Testis (tissue), 3 donors: ENCODE data around the gene SWAP70. TPM values are rescaled to one million over a fixed set of nuclear protein-coding genes. Genes with fewer than 3 reads are reported as not detected.

ENCODE experiments used
- DNase-seq: peaks from one replicate; pipeline ENCODE4 v3.0.0-alpha.2; 2019
- H3K27ac ChIP-seq, 2 donors: fragments of 200-600 bp; sonication (generic); one replicate each; pipeline ENCODE4 v1.5.1; 2019
- H3K27me3 ChIP-seq: fragments of 200-600 bp; sonication (generic); one replicate; pipeline ENCODE4 v1.5.1; 2019
- H3K36me3 ChIP-seq: fragments of 200-600 bp; sonication (generic); one replicate; pipeline ENCODE4 v1.5.1; 2017; ENCODE audit warnings: low read depth; ENCODE audit errors: missing control alignments
- H3K4me1 ChIP-seq: fragments of 200-600 bp; sonication (generic); one replicate; pipeline ENCODE4 v1.5.1; 2019
- H3K4me3 ChIP-seq, 2 donors: fragments of 200-600 bp; sonication (generic); one replicate each; pipeline ENCODE4 v1.5.1; 2017 to 2019
- H3K9me3 ChIP-seq: fragments of 200-600 bp; sonication (generic); one replicate; pipeline ENCODE4 v1.5.1; 2017
- POLR2A ChIP-seq: fragments of 450-650 bp; IDR thresholded peaks from one replicate; pipeline ENCODE4 v1.6.1; 2017; ENCODE audit warnings: antibody characterized with exemption, mild to moderate bottlenecking, moderate library complexity
- WGBS, 2 donors: methylation state at CpG; one replicate each; pipeline ENCODE4 v1.1.5; 2018; 5-methylcytosine and 5-hydroxymethylcytosine counted together
- intact Hi-C: fragments of 100-400 bp; cut with DNase I; formaldehyde crosslinking; loops from one replicate; pipeline ENCODE4 v1.15.1; 2023; ENCODE audit warnings: low total_unique reads
- polyA plus RNA-seq: library from polyadenylated mRNA; stranded (reverse); fragments of 350-450 nt; fragmentation: Illumina TruSeq; extraction: RNeasy Lipid Tissue Mini Kit (QIAGEN cat#74804); gene quantifications from one replicate; pipeline ENCODE4 v1.2.3, GENCODE V29; 2014; ENCODE audit warnings: low read depth, low replicate concordance; ENCODE audit not compliant: insufficient read depth
- total RNA-seq, 2 donors: library from RNA; depleted of rRNA; stranded (reverse); fragments of >200 nt; gene quantifications; one replicate each; pipeline ENCODE4 v1.2.3, GENCODE V29; 2016
- TF ChIP-seq, protein P1 (sequence below), 3 experiments: fragments of 450-650 bp in 2 of 3; fragments of 200-600 bp in 1 of 3; sonication (generic) in 1 of 3; IDR thresholded peaks; one replicate each; pipeline ENCODE4 v1.5.1; 2016 to 2019; ENCODE audit warnings: antibody characterized with exemption in 3 of 3, mild to moderate bottlenecking in 2 of 3, moderate library complexity in 1 of 3

SWAP70 gene
- total and polyA plus RNA-seq, 3 donors from 2014 or later, result 10.2 to 14.7 (median 10.5) TPM

DNA sequence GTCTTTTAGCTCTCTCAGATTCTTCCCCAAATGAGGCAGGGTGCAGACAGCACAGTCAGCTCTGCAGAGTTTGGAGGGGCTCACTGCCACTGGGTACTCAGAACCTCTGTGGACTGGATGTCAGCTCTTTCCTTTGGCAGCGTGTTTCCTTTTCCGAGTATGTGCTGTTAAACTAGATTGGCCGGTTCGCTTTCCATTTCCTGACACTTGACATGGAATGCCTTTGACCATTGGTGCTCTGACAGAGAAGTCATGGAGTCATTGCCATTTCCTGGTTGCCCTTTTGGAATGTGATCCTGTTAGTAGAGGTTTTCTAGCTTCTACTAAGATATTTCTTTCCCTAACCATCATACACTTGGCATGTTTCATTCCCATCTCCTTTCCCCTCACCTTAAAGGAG lies 86.7 kb downstream of the SWAP70 start:
- no peaks in the 10 kb centered on the region for H3K36me3 ChIP-seq
- WGBS, 2 donors, result 88 to 90% methylated on average over 4 of the region's 4 CpGs
- intact Hi-C loops, result loop anchor here (10.0 kb wide), 1 partner anchor 224 kb away; no protein-coding TSS in a partner anchor

DNA sequence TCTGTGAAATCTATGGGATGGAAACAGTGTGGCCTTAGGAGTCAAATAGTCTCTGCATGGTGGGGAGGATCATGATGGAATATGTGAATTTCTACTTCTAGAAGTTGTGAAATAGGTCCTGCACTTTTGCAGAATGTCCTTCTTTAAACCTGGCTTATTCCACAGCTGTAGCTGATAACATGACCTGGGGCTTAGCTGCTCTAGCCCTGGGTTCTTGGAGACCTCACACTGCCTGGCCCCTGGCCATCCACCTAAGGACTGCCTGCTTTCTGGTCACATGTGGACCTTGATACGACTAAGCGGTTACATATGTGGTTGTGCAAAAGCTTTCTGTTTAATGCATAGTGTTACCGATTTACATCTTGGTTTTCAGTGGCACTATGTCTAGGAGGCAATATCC lies 88.2 kb downstream of the SWAP70 start:
- H3K9me3 ChIP-seq, result no peaks in the 10 kb centered on the region
- H3K27me3 ChIP-seq, result no peaks in the 10 kb centered on the region
- intact Hi-C loops, result loop anchor here (10.0 kb wide), 1 partner anchor 223 kb away; no protein-coding TSS in a partner anchor
- no peak for TF ChIP-seq POLR2A
- TF ChIP-seq, protein P1, sequence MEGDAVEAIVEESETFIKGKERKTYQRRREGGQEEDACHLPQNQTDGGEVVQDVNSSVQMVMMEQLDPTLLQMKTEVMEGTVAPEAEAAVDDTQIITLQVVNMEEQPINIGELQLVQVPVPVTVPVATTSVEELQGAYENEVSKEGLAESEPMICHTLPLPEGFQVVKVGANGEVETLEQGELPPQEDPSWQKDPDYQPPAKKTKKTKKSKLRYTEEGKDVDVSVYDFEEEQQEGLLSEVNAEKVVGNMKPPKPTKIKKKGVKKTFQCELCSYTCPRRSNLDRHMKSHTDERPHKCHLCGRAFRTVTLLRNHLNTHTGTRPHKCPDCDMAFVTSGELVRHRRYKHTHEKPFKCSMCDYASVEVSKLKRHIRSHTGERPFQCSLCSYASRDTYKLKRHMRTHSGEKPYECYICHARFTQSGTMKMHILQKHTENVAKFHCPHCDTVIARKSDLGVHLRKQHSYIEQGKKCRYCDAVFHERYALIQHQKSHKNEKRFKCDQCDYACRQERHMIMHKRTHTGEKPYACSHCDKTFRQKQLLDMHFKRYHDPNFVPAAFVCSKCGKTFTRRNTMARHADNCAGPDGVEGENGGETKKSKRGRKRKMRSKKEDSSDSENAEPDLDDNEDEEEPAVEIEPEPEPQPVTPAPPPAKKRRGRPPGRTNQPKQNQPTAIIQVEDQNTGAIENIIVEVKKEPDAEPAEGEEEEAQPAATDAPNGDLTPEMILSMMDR (IDR thresholded peaks at IDR 0.05), result no peak
- H3K36me3 ChIP-seq, result no peaks in the 10 kb centered on the region
- 72% methylated on average over 3 of the region's 3 CpGs for WGBS, 2 donors
- peaks cover 11% of the 10 kb centered on the region for H3K4me1 ChIP-seq
- no peak for DNase-seq
- no peak overlapping the region for H3K27ac ChIP-seq
- H3K4me3 ChIP-seq, result no peak overlapping the region

More for the DNA sequence above, 86.7 kb downstream of the SWAP70 start:
- DNase-seq, result no peak
- H3K27ac ChIP-seq, result no peak overlapping the region
- H3K4me3 ChIP-seq, result no peak overlapping the region
- TF ChIP-seq, protein P1 (IDR thresholded peaks at IDR 0.05), result no peak
- no peak for TF ChIP-seq POLR2A
- no peaks in the 10 kb centered on the region for H3K27me3 ChIP-seq
- H3K4me1 ChIP-seq, result peaks cover 11% of the 10 kb centered on the region
- H3K9me3 ChIP-seq, result no peaks in the 10 kb centered on the region

DNA sequence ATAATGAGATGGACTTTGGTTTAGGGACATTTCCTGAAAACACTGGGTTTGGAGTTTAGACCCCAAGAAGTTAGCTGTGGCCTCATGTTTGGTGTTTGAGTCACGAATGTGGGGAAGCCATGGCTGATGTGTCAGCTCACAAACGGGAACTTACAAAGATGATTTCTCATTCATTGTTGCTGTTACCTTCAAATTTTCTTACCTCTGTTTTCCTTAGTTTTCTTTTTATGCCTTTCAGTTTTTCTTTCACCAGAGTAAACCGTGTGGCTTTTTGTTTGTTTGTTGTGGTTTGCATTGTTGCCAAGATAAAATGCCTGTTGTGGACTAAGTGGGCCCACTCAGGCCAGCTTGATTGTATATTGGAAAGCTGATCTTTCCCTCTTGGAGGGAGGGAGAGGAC lies 89.1 kb downstream of the SWAP70 start:
- intact Hi-C loops, result loop anchor here (10.0 kb wide), 1 partner anchor 222 kb away; no protein-coding TSS in a partner anchor
- no peaks in the 10 kb centered on the region for H3K27me3 ChIP-seq
- H3K27ac ChIP-seq, result no peak overlapping the region
- no peak overlapping the region for H3K4me3 ChIP-seq
- TF ChIP-seq, protein P1 (IDR thresholded peaks at IDR 0.05), result no peak
- no peak for TF ChIP-seq POLR2A
- no peaks in the 10 kb centered on the region for H3K36me3 ChIP-seq
- peaks cover 8% of the 10 kb centered on the region for H3K4me1 ChIP-seq
- no peak for DNase-seq
- WGBS, 2 donors, result 68 to 77% methylated on average over 3 of the region's 3 CpGs
- H3K9me3 ChIP-seq, result no peaks in the 10 kb centered on the region

DNA sequence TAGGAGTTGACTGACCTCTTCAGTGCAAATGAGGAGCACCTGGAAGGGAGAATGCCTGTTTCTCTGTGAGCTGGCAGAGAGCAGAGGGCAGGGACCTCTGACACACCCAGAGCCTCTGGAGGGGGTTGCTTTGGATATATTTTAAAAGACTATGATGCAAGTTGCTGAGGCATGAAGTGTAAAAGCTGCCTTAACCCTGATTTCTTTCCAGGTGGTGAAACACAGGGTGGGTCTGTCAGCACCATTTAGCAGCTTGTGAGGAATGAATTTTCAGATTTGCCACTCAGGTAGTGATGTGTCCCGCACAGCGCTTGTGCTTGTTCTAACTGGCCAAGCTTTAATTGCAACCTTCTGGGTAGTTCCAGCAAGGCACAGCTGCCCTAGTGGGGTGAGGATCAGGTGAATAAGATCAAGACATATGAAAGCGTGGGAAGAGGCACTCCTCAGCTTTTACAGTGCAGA lies 90.2 kb downstream of the SWAP70 start:
- TF ChIP-seq, protein P1 (IDR thresholded peaks at IDR 0.05), result no peak
- TF ChIP-seq POLR2A, result no peak
- H3K27ac ChIP-seq, result no peak overlapping the region
- no peak for DNase-seq
- no peaks in the 10 kb centered on the region for H3K27me3 ChIP-seq
- WGBS, 2 donors, result 80 to 84% methylated on average over 3 of the region's 3 CpGs
- H3K9me3 ChIP-seq, result no peaks in the 10 kb centered on the region
- peaks cover 7% of the 10 kb centered on the region for H3K4me1 ChIP-seq
- H3K4me3 ChIP-seq, result no peak overlapping the region
- H3K36me3 ChIP-seq, result no peaks in the 10 kb centered on the region
- intact Hi-C loops, result loop anchor here (10.0 kb wide), 1 partner anchor 221 kb away; no protein-coding TSS in a partner anchor
